ENCODE measurements around the gene FMN1. TPM values are rescaled to one million over a fixed set of nuclear protein-coding genes. Genes with fewer than 3 reads are reported as not detected.

Gene FMN1
- total RNA-seq, 1 donor from 2014 or later = 12.0 TPM

DNA sequence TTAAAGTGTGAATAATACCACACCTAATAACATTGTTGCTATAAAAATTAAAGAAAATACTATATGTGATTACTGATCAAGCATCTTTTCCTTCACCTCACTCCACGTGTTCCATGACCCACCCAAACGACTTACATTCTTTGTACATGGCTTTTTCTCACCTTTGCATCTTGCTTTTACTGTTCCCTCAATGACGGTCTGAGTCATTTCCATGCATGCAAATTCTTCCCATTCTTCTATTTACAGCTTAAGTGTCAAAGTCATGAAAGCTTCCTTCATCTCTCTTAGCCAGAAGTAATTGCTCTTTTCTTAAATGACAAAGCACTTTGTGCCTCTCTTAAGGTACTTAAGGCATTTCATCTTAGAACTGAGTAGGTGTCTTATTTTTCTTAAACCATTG lies 412.7 kb downstream of the FMN1 start:
- DNase-seq (ENCODE audit: low spot score) = no peak

DNA sequence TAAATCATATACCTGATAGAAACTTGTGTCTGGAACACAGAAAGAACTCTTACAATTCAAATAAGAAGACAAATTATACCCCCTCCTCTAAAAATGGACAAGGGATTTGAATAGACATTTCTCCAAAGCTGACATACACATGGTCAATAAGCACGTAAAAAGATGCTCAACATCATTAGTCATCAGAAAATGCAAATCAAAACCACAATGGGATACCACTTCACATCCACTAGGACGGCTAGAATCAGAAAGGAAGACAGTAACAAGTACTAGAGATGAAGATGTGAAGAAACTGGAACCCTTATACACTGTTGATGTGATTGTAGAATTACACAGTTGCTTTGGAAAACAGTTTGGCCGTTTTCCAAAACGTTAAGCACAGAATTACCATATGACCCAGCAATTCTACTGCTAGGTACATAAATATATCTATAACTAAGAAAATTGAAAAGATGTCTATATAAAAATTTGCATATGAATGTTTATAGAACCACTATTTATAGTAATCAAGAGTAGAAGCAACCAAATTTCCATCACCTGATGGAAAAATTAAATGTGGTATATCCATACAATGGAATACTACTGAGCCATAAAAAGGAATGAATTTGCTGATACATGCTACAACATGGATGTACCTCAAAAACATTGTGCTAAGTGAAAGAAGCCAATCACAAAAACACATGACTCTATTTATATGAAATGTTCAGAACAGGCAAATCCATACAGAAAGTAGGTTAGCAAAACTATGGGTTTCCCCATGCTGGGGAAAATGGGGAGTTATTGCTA lies 415.9 kb downstream of the FMN1 start:
- DNase-seq (ENCODE audit: low spot score) = no peak

DNA sequence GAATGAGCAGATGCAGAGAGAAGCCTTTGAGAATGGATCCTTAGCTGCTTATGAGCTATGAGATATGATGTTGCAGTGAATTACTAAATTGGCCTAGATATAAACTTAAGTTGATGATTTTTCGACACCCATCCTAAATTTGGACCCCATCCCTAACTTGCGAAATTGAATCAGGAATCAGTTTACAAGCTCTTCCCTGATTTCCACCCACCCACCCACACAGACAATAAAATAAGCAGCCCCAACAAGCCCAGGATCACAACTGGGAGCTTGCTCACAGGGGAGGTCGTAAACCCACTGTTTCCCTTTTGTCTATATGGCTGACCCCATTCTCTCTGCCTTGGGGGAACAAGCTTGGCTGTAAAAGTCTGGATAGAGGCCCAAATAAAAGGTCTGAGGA lies 419.4 kb downstream of the FMN1 start:
- DNase-seq (ENCODE audit: low spot score) = no peak

DNA sequence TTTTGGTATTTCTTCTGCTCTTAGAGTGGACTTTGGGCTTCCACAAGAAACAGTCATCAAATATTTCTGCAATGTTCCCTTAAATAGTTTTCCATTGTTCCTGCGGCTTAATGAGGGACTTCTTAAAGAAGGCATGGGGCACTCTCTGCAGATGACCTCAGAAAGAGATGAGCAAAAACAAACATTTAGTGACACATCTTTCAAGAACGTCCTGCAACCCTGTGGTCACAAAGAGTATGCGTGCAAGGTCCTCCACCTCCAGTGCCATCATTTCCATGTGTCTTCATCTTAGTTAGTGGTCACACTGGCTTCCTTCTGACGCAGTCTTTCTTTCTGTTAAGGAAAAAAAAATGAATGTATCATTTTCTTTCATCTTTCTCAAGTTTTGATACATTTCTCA lies 420.5 kb downstream of the FMN1 start:
- no peak for DNase-seq (ENCODE audit: low spot score)

DNA sequence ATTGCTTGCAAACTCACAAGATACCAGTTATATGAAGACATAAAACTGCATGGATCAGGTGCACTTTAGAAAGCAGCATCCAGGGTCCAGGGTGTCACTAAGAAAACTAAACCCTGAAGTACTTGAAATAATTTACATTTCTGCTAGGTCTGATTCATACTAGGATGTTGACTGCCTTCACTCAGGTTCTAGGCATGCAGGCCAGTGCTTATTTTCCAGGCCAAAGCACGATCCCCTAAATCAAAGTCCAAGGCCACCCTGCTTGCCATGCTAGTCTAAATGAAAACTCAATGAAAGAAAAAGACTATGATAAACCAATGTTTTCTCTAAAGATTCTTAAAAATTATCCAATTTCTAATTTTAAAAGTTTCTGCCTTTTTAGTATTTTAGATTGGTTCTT lies 427.3 kb downstream of the FMN1 start:
- DNase-seq (ENCODE audit: low spot score) = no peak

DNA sequence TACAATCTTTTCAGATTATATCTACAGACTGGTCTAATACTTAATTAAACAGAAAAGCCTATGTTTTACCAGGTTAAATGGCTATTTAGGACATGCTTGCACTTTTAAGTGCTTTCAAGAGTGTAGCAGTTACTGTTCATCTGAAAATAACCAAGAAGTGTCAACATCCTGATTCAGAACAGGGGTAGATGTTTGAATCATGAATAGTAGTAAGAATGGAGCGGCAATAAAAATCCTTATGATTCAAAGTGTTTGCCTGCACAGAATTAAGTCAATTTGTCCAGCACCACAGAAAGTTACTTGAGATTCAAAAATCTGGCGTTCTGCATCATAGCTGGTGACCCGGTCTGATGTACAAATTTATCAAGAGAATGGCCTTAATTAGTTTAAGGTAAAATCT lies 428.4 kb downstream of the FMN1 start:
- no peak for DNase-seq (ENCODE audit: low spot score)

DNA sequence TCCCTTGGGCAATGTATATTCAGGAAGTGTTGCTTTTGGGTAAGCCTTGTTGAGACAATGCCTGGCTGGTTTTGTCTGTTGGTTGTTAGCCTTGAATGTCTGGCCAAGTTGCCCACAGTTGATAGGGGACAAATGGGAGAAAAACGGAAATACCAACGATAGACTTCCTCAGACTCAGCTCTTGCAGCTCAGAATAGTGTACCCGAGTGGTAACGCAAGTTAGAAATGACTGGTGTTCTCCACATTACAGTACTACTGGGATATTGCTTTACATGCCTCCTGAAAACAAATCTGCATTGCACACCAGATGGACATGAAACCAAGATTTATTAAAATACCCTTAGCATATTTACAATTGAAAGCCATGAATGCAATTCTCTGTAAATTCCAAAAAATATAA lies 429.3 kb downstream of the FMN1 start:
- no peak for DNase-seq (ENCODE audit: low spot score)

DNA sequence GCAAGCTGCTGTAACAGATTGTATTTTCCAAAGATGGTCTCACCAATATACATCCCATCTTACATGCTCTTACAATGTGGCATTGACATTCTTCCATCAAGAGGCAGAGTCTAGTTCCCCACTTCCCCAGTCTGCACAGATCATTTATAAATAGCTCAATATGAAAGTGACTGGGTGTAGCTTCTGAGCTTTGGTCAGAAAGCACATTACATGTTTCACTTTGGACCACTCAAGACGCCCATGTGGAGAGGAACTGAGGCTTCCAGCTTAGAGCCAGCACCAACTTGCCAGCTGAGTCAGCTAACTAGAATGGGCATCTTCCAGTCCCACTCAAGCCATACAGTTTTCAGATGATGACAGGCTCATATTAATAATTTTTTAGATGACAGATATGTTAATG lies 431.2 kb downstream of the FMN1 start:
- DNase-seq (ENCODE audit: low spot score) = no peak

DNA sequence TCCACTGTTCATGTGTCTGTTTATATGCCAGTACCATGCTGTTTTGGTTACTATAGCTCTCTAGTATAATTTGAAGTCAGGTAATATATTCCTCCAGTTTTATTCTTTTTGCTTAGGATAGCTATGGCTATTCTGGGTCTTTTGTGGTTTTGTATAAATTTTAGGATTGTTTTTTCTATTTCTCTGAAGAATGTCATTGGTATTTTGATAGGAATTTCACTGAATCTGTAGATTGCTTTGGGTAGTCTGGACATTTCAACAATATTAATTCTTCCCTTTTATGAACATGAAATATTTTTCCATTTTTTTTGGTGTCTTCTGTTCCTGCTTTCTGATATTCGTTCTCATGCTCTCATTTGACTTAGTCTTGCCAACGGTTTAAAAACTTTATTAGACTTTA lies 437.1 kb downstream of the FMN1 start:
- no peak for DNase-seq (ENCODE audit: low spot score)

DNA sequence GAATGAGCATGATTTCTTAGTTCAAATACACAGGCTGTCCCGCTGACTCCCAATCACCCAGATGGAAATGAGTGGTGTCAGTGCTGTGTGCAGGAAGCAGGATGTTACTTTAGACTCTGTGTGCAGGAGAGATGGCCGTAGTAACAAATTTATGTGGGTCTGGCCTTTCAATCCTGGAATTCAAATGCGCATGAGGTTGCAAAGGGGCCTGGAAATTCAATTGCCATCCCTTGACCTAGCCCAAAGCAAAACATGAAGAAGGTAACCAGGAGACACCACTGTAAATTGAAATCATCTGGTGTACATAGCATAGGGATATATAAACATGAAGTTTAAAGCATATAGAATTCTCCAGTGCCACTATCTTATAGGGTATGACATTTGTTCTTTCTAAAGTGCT lies 443.5 kb downstream of the FMN1 start:
- DNase-seq (ENCODE audit: low spot score) = no peak

DNA sequence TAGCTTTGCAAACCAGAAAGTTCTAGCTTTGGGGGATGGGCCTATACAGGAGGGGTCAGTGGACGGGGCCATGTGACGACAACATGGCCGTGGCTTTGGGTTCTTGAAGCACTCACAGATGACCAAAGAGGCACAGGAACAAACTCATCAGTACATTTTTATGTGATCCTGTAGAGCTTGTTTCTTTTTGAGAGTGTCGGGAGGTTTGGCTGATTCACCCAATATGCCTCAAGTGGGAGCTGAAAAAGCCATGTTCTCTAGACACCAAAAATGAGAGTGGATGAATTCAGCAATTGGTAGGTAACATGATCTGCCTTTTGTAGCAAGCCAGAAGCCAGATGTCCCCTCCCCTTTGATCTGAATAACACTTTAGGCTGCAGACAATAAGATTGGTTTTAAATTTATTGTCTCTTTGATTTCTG lies 446.6 kb downstream of the FMN1 start:
- DNase-seq (ENCODE audit: low spot score) = no peak

DNA sequence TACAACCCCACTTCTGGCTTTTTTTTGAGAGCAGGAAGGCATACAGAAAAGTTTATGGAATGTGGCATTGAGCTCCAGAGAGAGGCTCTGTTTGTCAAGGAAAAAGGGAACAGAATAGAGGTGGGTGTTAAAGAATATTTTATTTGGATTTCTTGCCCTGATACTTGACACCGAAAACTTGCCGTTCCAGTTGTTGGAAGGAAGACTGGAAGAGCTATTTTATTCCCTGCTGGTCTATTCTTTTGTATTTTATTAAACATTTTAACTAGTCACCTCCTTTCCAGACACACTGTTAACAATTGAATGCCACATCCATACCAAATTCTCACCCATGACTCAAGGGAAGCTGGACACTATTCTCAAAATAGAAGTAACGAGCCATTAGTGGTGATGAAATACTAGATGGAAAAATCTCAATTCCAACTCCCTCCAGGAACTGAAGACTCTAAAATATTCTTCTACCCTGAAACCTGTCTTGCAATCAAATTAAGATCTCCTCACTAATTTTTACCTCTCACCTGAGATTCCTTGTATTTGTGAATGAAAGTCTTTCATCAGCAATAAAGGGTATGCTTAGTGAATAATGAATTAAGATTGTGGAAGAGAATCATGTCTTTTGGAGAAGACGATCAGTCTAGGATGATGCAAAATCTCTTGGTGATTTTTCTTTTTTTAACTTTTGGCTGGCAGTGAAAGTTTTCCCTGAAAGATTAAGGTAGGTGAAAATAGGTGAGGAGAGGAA lies 448.2 kb downstream of the FMN1 start:
- DNase-seq (ENCODE audit: low spot score) = no peak

DNA sequence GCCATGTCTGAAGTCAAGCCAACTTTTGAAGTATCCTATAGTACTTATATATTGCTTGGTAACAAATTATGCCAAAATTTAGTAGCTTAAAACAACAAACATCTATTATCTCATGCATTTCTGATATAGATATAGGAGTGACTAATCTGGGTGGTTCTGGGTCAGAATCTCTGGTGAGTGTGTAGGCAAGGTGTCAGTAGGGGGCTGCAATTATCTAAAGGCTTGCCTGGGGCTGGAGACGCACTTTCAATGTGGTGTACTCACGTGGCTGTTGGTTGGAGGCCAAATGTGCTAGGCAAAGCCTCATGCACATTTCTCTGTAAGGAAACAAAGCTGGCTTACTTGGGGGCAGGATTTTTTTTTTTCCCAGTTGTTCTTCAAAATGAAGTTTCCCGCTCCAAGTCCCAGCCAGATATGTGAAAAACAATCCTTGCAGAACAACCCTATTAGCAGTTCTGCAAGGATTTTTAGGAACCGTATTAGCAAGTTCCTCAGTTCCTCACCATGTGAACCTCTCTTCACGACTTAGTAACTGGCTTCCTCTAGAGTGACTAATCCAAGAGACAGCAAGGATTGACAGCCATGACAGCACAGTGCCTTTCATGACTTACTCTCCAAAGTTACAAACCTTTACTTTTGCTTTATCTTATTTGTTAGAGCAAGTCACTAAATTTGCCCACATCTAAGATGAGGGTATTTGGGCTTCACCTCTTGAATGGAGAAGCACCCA lies 450.9 kb downstream of the FMN1 start:
- DNase-seq (ENCODE audit: low spot score) = no peak

DNA sequence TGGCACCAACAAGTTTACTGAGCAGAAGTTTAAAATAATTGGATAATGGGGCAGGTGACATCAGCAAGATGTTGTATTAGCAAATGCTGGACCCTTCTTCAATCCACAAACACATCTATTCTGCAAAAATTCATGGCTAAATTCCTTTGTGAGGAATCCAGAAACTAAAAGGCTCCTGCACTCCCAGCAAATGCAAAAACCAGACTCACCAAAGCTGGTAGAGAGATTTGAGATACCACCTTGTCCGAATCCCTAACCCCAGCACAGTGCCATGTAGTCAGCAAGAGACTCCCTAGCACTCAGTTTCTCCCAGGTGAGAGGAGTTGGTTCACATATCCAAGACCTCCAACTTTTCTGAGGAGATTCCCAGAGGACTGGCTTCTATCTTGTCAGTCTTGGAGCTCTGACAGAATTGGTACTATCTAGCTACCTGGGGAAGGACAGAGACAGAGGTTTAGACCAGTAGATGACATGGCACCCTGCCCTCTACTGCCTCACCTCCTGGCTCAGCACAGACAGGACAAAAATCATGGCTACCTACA lies 454.9 kb downstream of the FMN1 start:
- DNase-seq (ENCODE audit: low spot score) = no peak

DNA sequence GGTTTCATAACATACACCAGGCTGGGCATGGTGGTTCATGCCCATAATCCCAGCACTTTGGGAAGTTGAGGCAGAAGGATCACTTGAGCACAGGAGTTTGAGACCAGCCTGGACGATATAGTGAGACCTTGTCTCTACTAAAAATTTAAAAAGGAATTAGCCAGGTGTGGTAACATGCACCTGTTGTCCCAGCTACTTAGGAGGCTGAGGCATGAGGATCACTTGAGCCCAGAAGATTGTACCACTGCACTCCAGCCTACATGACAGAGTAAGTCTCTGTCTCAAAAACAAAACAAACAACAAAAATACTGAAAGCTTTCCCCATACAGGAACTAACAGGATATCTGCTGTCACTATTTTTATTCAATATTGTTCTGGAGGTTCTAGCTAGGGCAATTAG lies 455.8 kb downstream of the FMN1 start:
- DNase-seq (ENCODE audit: low spot score) = no peak

DNA sequence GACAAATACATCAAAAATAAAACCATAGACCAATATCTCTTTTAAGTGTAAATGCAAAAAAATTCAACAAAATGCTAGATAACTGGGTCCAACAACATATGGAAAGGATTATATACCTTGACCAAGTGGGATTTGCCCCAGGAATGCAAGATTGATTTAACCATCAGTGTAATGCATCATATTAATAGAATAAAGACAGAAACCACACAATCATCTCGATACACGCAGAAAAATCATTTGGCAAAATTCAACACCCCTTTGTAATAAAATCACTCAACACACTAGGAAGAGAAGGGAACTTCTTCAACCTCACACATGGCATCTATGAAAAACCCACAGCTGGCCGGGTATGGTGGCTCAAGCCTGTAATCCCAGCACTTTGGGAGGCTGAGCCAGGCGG lies 457.2 kb downstream of the FMN1 start:
- no peak for DNase-seq (ENCODE audit: low spot score)

DNA sequence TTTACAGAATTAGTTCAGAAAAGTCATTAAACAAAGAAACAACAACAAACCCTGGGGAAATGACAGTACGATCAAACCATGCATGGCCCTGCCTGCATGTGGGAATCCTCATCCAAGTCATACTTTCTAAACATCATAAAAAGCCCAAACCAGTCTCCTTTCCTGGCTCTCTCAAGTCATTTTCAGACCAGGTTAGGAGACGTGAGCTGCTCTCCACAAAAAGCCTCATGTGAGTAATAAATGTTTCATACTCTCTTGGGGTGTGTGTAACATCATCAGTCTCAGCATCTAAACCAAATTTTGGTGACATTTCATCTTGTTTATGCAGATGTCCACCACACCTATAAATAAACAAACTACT lies 457.8 kb downstream of the FMN1 start:
- DNase-seq (ENCODE audit: low spot score) = no peak

DNA sequence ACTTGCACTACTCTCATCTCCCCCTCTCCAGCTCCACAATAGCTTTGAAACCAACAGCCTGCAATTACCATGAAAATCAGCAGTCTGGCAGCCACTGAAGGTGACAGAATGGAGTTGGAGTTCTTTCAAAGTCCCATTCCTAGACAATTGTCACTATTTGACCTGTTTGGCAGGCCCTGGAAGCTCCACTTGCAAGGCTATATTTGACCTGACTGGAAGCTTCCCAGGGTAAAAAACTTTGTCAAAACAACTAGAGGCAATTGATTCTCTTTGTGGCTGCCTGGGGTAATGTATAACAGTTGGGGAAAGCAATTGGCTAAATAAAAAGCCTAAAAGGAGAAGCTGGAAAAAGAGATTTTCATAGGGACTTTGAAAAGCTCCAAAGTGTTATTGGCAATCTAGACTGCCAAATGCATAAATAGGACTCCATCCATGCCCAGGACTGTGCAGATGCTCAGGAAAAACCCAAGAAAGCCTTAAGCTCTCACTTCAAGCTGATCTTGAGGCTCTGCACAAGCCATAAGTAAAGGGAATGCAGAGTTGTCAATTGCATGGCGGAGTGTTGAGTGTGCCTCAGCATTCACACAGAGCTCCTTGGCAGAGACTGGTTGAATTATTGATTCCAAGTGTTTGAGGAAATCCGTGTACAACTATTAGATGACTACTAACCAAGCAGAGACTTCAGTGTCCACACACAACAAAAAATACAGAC lies 458.4 kb downstream of the FMN1 start:
- DNase-seq (ENCODE audit: low spot score) = no peak

DNA sequence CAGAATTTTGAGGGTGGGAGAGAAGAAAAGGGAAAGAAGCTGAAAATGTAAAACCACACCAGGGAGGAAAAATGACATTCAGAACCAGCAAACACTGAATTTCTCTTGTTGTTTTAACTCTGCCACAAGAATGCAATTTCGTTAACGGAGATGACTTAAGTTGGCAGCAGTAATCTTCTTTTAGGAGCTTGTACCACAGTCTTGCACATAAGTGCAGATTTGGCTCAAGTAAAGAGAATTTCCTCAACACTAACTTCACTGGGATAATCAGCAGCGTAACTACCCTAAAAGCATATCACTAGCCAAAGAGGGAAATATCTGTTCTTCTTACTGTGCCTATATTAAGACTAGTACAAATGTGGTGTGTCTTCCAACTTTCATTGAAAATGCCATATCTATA lies 461.2 kb downstream of the FMN1 start:
- no peak for DNase-seq (ENCODE audit: low spot score)

DNA sequence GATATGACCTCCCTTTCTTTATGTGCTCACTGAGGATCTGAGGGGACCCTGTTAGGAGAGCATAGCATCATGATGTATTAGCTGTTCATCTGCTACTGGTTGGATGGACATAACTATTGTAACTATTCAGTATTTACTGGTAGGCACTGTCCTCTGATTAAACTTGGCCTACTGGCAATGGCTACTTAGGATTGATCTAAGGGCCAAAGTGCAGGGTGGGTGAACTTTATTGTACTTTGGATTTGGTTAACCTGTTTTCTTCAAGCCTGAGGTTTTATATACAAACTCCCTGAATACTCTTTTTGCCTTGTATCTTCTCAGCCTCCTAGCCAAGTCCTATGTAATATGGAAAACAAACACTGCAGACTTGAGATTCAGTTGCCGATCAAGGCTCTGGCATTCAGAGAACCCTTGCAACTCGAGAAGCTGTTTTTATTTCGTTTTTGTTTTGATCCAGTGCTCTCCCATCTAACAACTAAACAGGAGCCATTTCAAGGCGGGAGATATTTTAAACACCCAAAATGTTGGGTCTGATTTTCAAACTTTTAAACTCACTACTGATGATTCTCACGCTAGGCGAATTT lies 461.8 kb downstream of the FMN1 start:
- DNase-seq (ENCODE audit: low spot score) = no peak
